H9 (cell line): ENCODE data around the gene CLCA4. TPM values are rescaled to one million over a fixed set of nuclear protein-coding genes. Genes with fewer than 3 reads are reported as not detected.

Source experiments
- DNase-seq: peaks from one replicate; pipeline ENCODE4 v3.0.0-alpha.2; 2017
- H2AFZ ChIP-seq: one replicate; pipeline ENCODE4 v1.6.1; 2013; ENCODE audit warnings: mild to moderate bottlenecking, low read length, control low read depth, moderate library complexity
- H2AK5ac ChIP-seq: 2 replicates; pipeline ENCODE4 v1.6.1; 2013; ENCODE audit warnings: low read length, control low read depth, mixed read lengths; ENCODE audit not compliant: insufficient read length
- H2BK120ac ChIP-seq: one replicate; pipeline ENCODE4 v1.6.1; 2013; ENCODE audit warnings: low read depth, mild to moderate bottlenecking, low read length, control low read depth, inconsistent platforms; ENCODE audit not compliant: poor library complexity, severe bottlenecking
- H2BK12ac ChIP-seq: 2 replicates; pipeline ENCODE4 v1.6.1; 2013; ENCODE audit warnings: low read length, control low read depth, mixed read lengths, low read depth; ENCODE audit not compliant: insufficient read length
- H2BK15ac ChIP-seq: 2 replicates; pipeline ENCODE4 v1.6.1; 2013; ENCODE audit warnings: low read depth, low read length, control low read depth
- H2BK20ac ChIP-seq: one replicate; pipeline ENCODE4 v1.6.1; 2013; ENCODE audit warnings: low read depth, mild to moderate bottlenecking, low read length, control low read depth, inconsistent platforms; ENCODE audit not compliant: poor library complexity, severe bottlenecking
- H2BK5ac ChIP-seq: 2 replicates; pipeline ENCODE4 v1.6.1; 2013; ENCODE audit warnings: low read length, control low read depth, mixed read lengths; ENCODE audit not compliant: insufficient read length
- H3K14ac ChIP-seq: 2 replicates; pipeline ENCODE4 v1.6.1; 2013; ENCODE audit warnings: low read length, control low read depth; ENCODE audit not compliant: insufficient read depth
- H3K18ac ChIP-seq: 2 replicates; pipeline ENCODE4 v1.6.1; 2013; ENCODE audit warnings: low read depth, mild to moderate bottlenecking, mixed read lengths, low read length, control low read depth; ENCODE audit not compliant: insufficient read length
- H3K23ac ChIP-seq: 2 replicates; pipeline ENCODE4 v1.6.1; 2013; ENCODE audit warnings: low read length, control low read depth, mixed read lengths, low read depth; ENCODE audit not compliant: insufficient read length
- H3K23me2 ChIP-seq: 2 replicates; pipeline ENCODE4 v1.6.1; 2013; ENCODE audit warnings: low read depth, mild to moderate bottlenecking, mixed read lengths, low read length, control low read depth; ENCODE audit not compliant: insufficient read length, poor library complexity, severe bottlenecking
- H3K27ac ChIP-seq: 2 replicates; pipeline ENCODE4 v1.5.1; 2013; ENCODE audit warnings: low read length, control low read depth, mixed read lengths, low read depth; ENCODE audit not compliant: insufficient read length
- H3K27me3 ChIP-seq: 2 replicates; pipeline ENCODE4 v1.6.1; 2013; ENCODE audit warnings: low read length, control low read depth, inconsistent platforms; ENCODE audit not compliant: insufficient read depth
- H3K4ac ChIP-seq: 2 replicates; pipeline ENCODE4 v1.6.1; 2013; ENCODE audit warnings: low read depth, mild to moderate bottlenecking, control low read depth, inconsistent platforms, low read length, moderate library complexity
- H3K4me1 ChIP-seq: 2 replicates; pipeline ENCODE4 v1.6.1; 2013; ENCODE audit warnings: low read length, control low read depth, inconsistent platforms; ENCODE audit not compliant: insufficient read depth
- H3K4me2 ChIP-seq: 2 replicates; pipeline ENCODE4 v1.6.1; 2013; ENCODE audit warnings: low read length, control low read depth, mixed read lengths; ENCODE audit not compliant: insufficient read length, insufficient read depth
- H3K56ac ChIP-seq: 2 replicates; pipeline ENCODE4 v1.6.1; 2013; ENCODE audit warnings: low read depth, mild to moderate bottlenecking, mixed read lengths, low read length, control low read depth; ENCODE audit not compliant: insufficient read length
- H3K79me1 ChIP-seq: 2 replicates; pipeline ENCODE4 v1.6.1; 2013; ENCODE audit warnings: low read depth, mild to moderate bottlenecking, moderate library complexity, low read length, control low read depth, inconsistent platforms; ENCODE audit not compliant: insufficient read depth, poor library complexity, severe bottlenecking
- H3K79me2 ChIP-seq: 2 replicates; pipeline ENCODE4 v1.6.1; 2013; ENCODE audit warnings: low read length, control low read depth, inconsistent platforms; ENCODE audit not compliant: insufficient read depth
- H3K9ac ChIP-seq: 2 replicates; pipeline ENCODE4 v1.6.1; 2013; ENCODE audit warnings: low read length, control low read depth, mixed read lengths; ENCODE audit not compliant: insufficient read length; ENCODE audit errors: extremely low read depth
- H3K9me3 ChIP-seq: one replicate; pipeline ENCODE4 v1.6.1; 2013; ENCODE audit warnings: low read depth, low read length, inconsistent platforms; ENCODE audit not compliant: control insufficient read depth
- H3T11ph ChIP-seq: one replicate; pipeline ENCODE4 v1.6.1; 2013; ENCODE audit warnings: mild to moderate bottlenecking, low read length, control low read depth, inconsistent platforms
- H4K20me1 ChIP-seq: one replicate; pipeline ENCODE4 v1.6.1; 2013; ENCODE audit not compliant: control insufficient read depth, insufficient read length, insufficient read depth
- H4K5ac ChIP-seq: 2 replicates; pipeline ENCODE4 v1.6.1; 2013; ENCODE audit warnings: low read depth, mild to moderate bottlenecking, mixed read lengths, low read length, control low read depth; ENCODE audit not compliant: insufficient read length
- H4K8ac ChIP-seq: replicated peaks from 2 replicates; pipeline ENCODE4 v1.6.1; 2013; ENCODE audit warnings: low read length, control low read depth, mixed read lengths, low read depth; ENCODE audit not compliant: insufficient read length
- H4K91ac ChIP-seq: 2 replicates; pipeline ENCODE4 v1.6.1; 2013; ENCODE audit warnings: low read depth, mild to moderate bottlenecking, moderate library complexity, mixed read lengths, low read length, control low read depth; ENCODE audit not compliant: insufficient read length
- H3K27ac Mint-ChIP-seq, 3 experiments: 2 replicates in 2 of 3; 3 replicates in 1 of 3; pipeline ENCODE4 v1.8.0; 2020 to 2021; ENCODE audit warnings: mixed read lengths in 3 of 3, mild to moderate bottlenecking in 1 of 3, moderate library complexity in 1 of 3
- H3K27me3 Mint-ChIP-seq: 2 replicates; pipeline ENCODE4 v1.8.0; 2021; ENCODE audit warnings: low read depth, mild to moderate bottlenecking, moderate library complexity, mixed read lengths
- H3K36me3 Mint-ChIP-seq, 3 experiments: 2 replicates in 2 of 3; 3 replicates in 1 of 3; pipeline ENCODE4 v1.8.0; 2020 to 2021; ENCODE audit warnings: low read depth in 3 of 3, mixed read lengths in 3 of 3; ENCODE audit not compliant: insufficient read depth in 1 of 3
- H3K4me1 Mint-ChIP-seq, 2 experiments: 2 replicates each; pipeline ENCODE4 v1.8.0; 2020; ENCODE audit warnings: mixed read lengths in 2 of 2
- H3K4me3 Mint-ChIP-seq, 2 experiments: 2 replicates in 1 of 2; 3 replicates in 1 of 2; pipeline ENCODE4 v1.8.0; 2020 to 2021; ENCODE audit warnings: mild to moderate bottlenecking in 2 of 2, mixed read lengths in 2 of 2, moderate library complexity in 1 of 2
- H3K9me3 Mint-ChIP-seq, 2 experiments: 2 replicates in 1 of 2; 3 replicates in 1 of 2; pipeline ENCODE4 v1.8.0; 2020; ENCODE audit warnings: mild to moderate bottlenecking in 2 of 2, mixed read lengths in 2 of 2, moderate library complexity in 1 of 2
- total RNA-seq: library from RNA; stranded (reverse); gene quantifications from 2 replicates; pipeline ENCODE4 v1.2.1, GENCODE V29; 2021
- TF ChIP-seq, protein P1 (sequence below): fragments of 200-600 bp; sonication (generic); conservative IDR thresholded peaks from 3 replicates; pipeline ENCODE4 v1.8.0; 2021; ENCODE audit warnings: antibody characterized with exemption, mild to moderate bottlenecking

Gene CLCA4
- total RNA-seq, 1 experiment from 2014 or later, result not detected

DNA sequence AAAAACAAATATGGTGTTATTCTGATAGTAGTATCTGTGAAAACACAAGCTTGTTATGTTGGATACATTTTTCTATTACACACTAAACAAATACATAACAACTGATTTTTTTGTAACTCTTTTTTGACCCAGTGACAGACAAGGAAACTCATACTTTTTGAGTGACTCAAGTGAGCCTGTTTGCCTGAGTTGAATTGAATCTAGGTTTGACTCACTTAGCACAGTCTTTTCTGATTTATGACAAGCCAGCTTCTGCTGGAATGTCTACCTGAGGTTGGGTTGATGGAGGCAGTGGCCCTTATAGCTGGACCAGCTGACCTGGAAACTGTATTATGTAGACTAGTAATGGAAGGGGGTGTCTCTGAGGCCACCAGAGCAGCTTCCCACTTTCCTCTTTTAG, 4.2 kb upstream of the CLCA4 start:
- no peak overlapping the region for H3K4me2 ChIP-seq
- Mint-ChIP-seq H3K36me3 (no peaks in the 10 kb centered on the region; a peak in 1 of 7 replicates), H3K9me3 (peaks cover 0 to 6% of the 10 kb centered on the region in 2 experiments; a peak in 2 of 5 replicates)

More for the DNA sequence above, 4.2 kb upstream of the CLCA4 start:
- Histone ChIP-seq H2AFZ (no peak overlapping the region), H3K23ac (no peak overlapping the region), H3K18ac (no peak overlapping the region), H2AK5ac (no peak overlapping the region), H3K23me2 (no peaks in the 10 kb centered on the region), H4K8ac (no peak overlapping the region), H3T11ph (no peak overlapping the region), H2BK12ac (no peak overlapping the region), H4K20me1 (no peaks in the 10 kb centered on the region), H3K4ac (no peak overlapping the region), H3K4me1 (no peaks in the 10 kb centered on the region), H3K27ac (no peak overlapping the region), H4K91ac (no peak overlapping the region), H3K79me2 (no peaks in the 10 kb centered on the region), H3K9ac (no peak overlapping the region), H3K14ac (no peak overlapping the region), H2BK5ac (no peak overlapping the region), H2BK20ac (no peak overlapping the region), H3K9me3 (no peaks in the 10 kb centered on the region), H2BK15ac (no peak overlapping the region), H3K79me1 (no peaks in the 10 kb centered on the region), H4K5ac (no peak overlapping the region), H3K56ac (no peak overlapping the region), H3K27me3 (no peaks in the 10 kb centered on the region), H2BK120ac (no peak overlapping the region)
- TF ChIP-seq, protein P1, sequence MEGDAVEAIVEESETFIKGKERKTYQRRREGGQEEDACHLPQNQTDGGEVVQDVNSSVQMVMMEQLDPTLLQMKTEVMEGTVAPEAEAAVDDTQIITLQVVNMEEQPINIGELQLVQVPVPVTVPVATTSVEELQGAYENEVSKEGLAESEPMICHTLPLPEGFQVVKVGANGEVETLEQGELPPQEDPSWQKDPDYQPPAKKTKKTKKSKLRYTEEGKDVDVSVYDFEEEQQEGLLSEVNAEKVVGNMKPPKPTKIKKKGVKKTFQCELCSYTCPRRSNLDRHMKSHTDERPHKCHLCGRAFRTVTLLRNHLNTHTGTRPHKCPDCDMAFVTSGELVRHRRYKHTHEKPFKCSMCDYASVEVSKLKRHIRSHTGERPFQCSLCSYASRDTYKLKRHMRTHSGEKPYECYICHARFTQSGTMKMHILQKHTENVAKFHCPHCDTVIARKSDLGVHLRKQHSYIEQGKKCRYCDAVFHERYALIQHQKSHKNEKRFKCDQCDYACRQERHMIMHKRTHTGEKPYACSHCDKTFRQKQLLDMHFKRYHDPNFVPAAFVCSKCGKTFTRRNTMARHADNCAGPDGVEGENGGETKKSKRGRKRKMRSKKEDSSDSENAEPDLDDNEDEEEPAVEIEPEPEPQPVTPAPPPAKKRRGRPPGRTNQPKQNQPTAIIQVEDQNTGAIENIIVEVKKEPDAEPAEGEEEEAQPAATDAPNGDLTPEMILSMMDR, result no peak
- no peak for DNase-seq
- no peaks in the 10 kb centered on the region for H3K27me3 Mint-ChIP-seq
- peaks cover 10 to 12% of the 10 kb centered on the region in 2 experiments for H3K4me1 Mint-ChIP-seq
- no peak overlapping the region for H3K27ac Mint-ChIP-seq
- H3K4me3 Mint-ChIP-seq, result no peak overlapping the region
